Parathyroid adenoma (tissue), 2 donors: Measurements from ENCODE around the gene ADSS1.

Experiments
- H2AFZ ChIP-seq: fragments of 300-600 bp; sonication (generic); one replicate; pipeline ENCODE4 v1.7.0; 2017; ENCODE audit warnings: antibody characterized with exemption, mild to moderate bottlenecking
- H3K27ac ChIP-seq: fragments of 300-600 bp; sonication (generic); one replicate; pipeline ENCODE4 v1.7.0; 2017
- H3K27me3 ChIP-seq: fragments of 300-600 bp; sonication (generic); one replicate; pipeline ENCODE4 v1.7.0; 2017; ENCODE audit warnings: low read length; ENCODE audit not compliant: control insufficient read depth, insufficient read depth
- H3K36me3 ChIP-seq: fragments of 300-600 bp; sonication (generic); one replicate; pipeline ENCODE4 v1.7.0; 2017; ENCODE audit warnings: low read length; ENCODE audit not compliant: control insufficient read depth, insufficient read depth
- H3K4me1 ChIP-seq: fragments of 300-600 bp; sonication (generic); one replicate; pipeline ENCODE4 v1.7.0; 2017; ENCODE audit warnings: control low read depth
- H3K4me2 ChIP-seq: fragments of 300-600 bp; sonication (generic); one replicate; pipeline ENCODE4 v1.7.0; 2017; ENCODE audit warnings: low read length
- H3K4me3 ChIP-seq: fragments of 300-600 bp; sonication (generic); one replicate; pipeline ENCODE4 v1.7.0; 2017; ENCODE audit warnings: low read depth, low read length
- H3K79me2 ChIP-seq: fragments of 300-600 bp; sonication (generic); one replicate; pipeline ENCODE4 v1.7.0; 2017; ENCODE audit warnings: control low read depth
- H3K9ac ChIP-seq: fragments of 300-600 bp; sonication (generic); one replicate; pipeline ENCODE4 v1.7.0; 2017; ENCODE audit warnings: mild to moderate bottlenecking
- H3K9me3 ChIP-seq: fragments of 300-600 bp; sonication (generic); one replicate; pipeline ENCODE4 v1.7.0; 2017; ENCODE audit warnings: low read length; ENCODE audit not compliant: control insufficient read depth
- CTCF ChIP-seq: fragments of 300-600 bp; sonication (generic); IDR thresholded peaks from one replicate; pipeline ENCODE4 v1.7.0; 2017; ENCODE audit warnings: antibody characterized with exemption, mild to moderate bottlenecking
- donor health status: primary hyperparathyroidism.

Gene ADSS1

DNA sequence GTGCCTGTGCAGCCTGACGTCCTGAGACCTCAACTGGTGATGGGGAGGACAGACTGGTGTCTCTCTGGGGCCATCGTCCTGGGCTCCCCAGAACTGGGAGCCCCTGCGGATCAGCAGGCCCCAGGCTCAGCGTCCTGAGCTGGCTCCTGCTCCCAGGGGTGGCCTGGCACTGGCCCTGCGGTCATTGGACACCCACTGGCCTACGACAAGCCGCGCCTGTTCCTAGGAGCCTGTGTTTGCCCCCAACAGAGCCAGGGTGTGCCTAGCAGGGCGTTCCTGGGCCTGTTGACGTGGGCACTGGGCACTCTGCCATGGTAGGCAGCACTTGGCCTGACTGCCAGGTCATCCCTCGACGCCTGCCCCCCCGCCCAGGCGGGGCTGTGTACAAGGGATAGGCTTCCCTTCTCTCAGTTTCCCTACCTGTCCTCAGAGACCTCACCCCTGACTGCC lies 8.4 kb downstream of the ADSS1 start:
- Histone ChIP-seq H3K79me2 (no peaks in the 10 kb centered on the region), H3K4me2 (no peak overlapping the region), H3K4me3 (no peak overlapping the region), H3K27me3 (no peaks in the 10 kb centered on the region), H3K9ac (no peak overlapping the region), H2AFZ (no peak overlapping the region), H3K9me3 (no peaks in the 10 kb centered on the region), H3K36me3 (no peaks in the 10 kb centered on the region), H3K27ac (no peak overlapping the region), H3K4me1 (peaks cover 9% of the 10 kb centered on the region)
- TF ChIP-seq CTCF, result no peak

DNA sequence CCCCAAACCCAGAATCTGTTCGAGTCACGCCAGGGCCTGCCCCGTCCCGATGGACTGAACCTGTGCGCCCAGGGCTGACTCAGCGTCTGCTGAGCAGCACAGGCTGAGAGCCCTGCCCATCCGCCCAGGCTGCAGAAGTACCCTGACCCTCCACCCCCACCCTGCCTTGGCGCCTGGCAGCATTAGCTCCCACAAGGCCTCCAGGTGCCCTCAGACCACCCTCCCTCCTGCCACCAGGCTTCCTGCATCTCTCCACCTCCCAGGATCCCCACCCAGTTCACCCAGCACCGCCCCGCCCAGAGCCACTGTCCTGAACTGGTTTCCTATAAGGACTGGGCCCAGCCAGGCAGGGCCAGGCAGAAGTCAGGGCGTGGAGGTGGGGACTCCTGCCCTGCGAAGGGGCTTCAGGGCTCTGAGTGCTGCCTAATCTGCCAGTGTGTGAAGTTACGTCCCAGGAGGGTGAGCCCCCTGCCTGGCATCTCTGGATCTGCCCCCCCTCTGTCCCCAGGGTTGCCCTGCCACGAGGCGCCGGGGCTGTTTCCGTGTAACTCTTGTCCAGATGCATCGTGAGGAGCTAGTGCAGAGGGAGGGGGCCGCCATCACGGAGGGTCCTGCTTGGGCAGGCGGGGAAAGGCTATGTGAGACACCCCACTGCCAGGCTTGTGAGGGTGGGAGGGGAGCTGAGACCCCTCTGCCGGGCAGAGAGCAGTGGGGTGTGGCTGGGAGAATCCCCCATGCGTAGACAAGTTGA lies 9.1 kb downstream of the ADSS1 start:
- Histone ChIP-seq H3K36me3 (no peaks in the 10 kb centered on the region), H3K4me3 (no peak overlapping the region), H3K4me1 (peaks cover 9% of the 10 kb centered on the region), H3K4me2 (no peak overlapping the region), H3K9ac (no peak overlapping the region), H3K9me3 (no peaks in the 10 kb centered on the region), H3K27me3 (no peaks in the 10 kb centered on the region), H2AFZ (no peak overlapping the region), H3K27ac (no peak overlapping the region), H3K79me2 (no peaks in the 10 kb centered on the region)
- no peak for TF ChIP-seq CTCF

DNA sequence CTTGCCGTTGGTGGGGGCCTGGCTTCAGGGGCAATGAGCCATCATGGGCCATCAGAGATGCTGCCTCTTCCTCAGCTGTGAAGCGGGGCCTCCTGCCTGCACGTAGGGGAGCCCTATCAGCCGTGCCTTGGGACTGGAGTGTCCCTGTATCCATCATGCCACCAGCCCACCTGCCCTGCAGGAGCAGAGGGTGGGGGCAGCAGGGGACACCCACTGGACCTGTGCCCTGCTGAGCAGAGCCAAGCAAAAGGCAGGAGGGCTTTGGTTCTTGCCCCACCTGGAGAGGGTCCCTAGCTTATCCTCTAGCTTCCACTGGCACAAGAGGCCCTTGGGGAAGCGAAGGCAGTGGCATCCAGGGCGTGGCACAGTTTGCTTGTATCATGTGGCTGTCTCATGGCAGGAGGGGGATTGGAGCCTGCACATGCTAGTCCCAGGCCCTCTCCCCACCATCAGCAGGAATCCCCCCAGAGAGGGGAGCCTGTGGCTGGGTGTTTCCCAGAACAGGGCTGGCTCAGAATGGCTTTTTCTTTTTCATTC lies 10.1 kb downstream of the ADSS1 start:
- TF ChIP-seq CTCF, result no peak
- Histone ChIP-seq H2AFZ (no peak overlapping the region), H3K9ac (no peak overlapping the region), H3K4me3 (no peak overlapping the region), H3K27me3 (no peaks in the 10 kb centered on the region), H3K36me3 (no peaks in the 10 kb centered on the region), H3K9me3 (no peaks in the 10 kb centered on the region), H3K4me2 (no peak overlapping the region), H3K4me1 (peaks cover 9% of the 10 kb centered on the region), H3K27ac (no peak overlapping the region), H3K79me2 (no peaks in the 10 kb centered on the region)

DNA sequence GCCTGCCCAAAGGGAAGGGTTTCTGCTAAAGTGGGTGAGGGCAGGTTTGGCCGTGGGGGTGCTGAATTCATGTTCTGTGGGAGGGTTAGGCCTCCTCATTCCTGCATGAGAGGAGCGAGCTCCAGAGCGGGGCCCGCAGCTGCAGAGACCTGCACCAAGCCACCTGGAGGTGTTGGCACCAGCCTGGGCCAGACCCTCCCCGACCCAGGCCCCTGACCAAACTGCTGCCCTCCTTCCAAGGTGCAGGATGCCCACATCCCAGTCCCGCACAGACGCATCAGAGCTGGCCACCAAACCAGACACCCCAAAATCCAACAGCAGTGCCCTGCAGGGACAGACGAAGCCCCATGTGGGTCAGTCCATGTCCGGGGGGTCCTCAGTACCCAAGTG lies 10.6 kb downstream of the ADSS1 start:
- H3K27ac ChIP-seq, result no peak overlapping the region
- no peaks in the 10 kb centered on the region for H3K27me3 ChIP-seq
- H3K4me1 ChIP-seq, result peaks cover 9% of the 10 kb centered on the region
- no peak for TF ChIP-seq CTCF
- H3K79me2 ChIP-seq, result no peaks in the 10 kb centered on the region
- no peak overlapping the region for H3K9ac ChIP-seq
- H3K4me2 ChIP-seq, result no peak overlapping the region
- no peaks in the 10 kb centered on the region for H3K36me3 ChIP-seq
- no peaks in the 10 kb centered on the region for H3K9me3 ChIP-seq
- no peak overlapping the region for H2AFZ ChIP-seq
- no peak overlapping the region for H3K4me3 ChIP-seq
